OCI-LY1 (cell line): Measurements from ENCODE around the gene CKAP5.

Source experiments
- EZH2 ChIP-seq: fragments of 200-600 bp; sonication (generic), shearing (Covaris generic); IDR thresholded peaks from 2 replicates; pipeline ENCODE4 v1.8.0; 2017; ENCODE audit warnings: borderline replicate concordance, mixed run types, mild to moderate bottlenecking, antibody characterized with exemption, low read length, moderate library complexity, mixed read lengths
- TF ChIP-seq, protein P1 (sequence below): fragments of 200-600 bp; sonication (generic), shearing (Covaris generic); IDR thresholded peaks from 2 replicates; pipeline ENCODE4 v1.5.1; 2017; ENCODE audit warnings: mild to moderate bottlenecking, antibody characterized with exemption, low read length, moderate library complexity, mixed read lengths

- TF ChIP-seq, protein P1, sequence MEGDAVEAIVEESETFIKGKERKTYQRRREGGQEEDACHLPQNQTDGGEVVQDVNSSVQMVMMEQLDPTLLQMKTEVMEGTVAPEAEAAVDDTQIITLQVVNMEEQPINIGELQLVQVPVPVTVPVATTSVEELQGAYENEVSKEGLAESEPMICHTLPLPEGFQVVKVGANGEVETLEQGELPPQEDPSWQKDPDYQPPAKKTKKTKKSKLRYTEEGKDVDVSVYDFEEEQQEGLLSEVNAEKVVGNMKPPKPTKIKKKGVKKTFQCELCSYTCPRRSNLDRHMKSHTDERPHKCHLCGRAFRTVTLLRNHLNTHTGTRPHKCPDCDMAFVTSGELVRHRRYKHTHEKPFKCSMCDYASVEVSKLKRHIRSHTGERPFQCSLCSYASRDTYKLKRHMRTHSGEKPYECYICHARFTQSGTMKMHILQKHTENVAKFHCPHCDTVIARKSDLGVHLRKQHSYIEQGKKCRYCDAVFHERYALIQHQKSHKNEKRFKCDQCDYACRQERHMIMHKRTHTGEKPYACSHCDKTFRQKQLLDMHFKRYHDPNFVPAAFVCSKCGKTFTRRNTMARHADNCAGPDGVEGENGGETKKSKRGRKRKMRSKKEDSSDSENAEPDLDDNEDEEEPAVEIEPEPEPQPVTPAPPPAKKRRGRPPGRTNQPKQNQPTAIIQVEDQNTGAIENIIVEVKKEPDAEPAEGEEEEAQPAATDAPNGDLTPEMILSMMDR, result no peak
- no peak for TF ChIP-seq EZH2
Measured at GRCh38 chr11:46894506-46894905, 48.4 kb upstream of the CKAP5 start.
